ENCODE results near the gene FAM83D. TPM values are rescaled to one million over a fixed set of nuclear protein-coding genes. Genes with fewer than 3 reads are reported as not detected.

FAM83D gene, protein sequence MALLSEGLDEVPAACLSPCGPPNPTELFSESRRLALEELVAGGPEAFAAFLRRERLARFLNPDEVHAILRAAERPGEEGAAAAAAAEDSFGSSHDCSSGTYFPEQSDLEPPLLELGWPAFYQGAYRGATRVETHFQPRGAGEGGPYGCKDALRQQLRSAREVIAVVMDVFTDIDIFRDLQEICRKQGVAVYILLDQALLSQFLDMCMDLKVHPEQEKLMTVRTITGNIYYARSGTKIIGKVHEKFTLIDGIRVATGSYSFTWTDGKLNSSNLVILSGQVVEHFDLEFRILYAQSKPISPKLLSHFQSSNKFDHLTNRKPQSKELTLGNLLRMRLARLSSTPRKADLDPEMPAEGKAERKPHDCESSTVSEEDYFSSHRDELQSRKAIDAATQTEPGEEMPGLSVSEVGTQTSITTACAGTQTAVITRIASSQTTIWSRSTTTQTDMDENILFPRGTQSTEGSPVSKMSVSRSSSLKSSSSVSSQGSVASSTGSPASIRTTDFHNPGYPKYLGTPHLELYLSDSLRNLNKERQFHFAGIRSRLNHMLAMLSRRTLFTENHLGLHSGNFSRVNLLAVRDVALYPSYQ
- total RNA-seq, result 7.4 and 17.7 TPM in 2 replicates

GRCh38 chr20:38926142-38926933, at the start of gene FAM83D:
FAM83D (plus strand) TSS chr20:38926417; CDS start chr20:38926443, 26 bp downstream.
- no peak for TF ChIP-seq CTCF (IDR thresholded peaks at IDR 0.05; ENCODE audit: insufficient read depth, low read depth, low read length)
- peak within 1 kb of the TSS; percentile 88 for H3K4me3 ChIP-seq (ENCODE audit: low read depth, low read length)
- peak; percentile 99 for DNase-seq (ENCODE audit: low read depth)

GRCh38 chr20:38877483-38877882, 48.7 kb upstream of the FAM83D start:
- no peak for DNase-seq (ENCODE audit: low read depth)
- no peak for TF ChIP-seq CTCF (IDR thresholded peaks at IDR 0.05; ENCODE audit: insufficient read depth, low read depth, low read length)

DNA sequence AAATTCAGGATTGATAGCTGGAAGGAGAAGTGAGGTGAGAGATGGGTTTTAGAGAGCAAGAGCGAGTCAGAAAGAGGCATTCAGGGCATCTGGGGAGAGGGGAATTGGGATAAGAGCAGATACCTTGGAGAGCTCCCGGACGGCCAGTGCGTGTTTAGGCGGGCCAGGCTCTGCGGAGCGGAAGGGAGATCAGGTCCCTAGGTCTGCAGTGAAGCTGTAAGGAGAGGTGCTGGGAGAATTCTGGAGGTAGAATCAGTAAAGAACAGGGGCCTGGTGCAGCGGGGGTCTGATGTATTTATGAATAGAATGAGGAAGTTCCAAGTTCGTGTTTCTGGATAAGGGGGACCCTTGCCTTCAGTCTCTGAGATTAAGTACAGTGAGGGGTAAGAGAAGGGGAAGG, 47.4 kb upstream of the FAM83D start:
- peak; percentile 28 for DNase-seq (ENCODE audit: low read depth)
- H3K4me3 ChIP-seq (ENCODE audit: low read depth, low read length), result no peak overlapping the region
- TF ChIP-seq CTCF (IDR thresholded peaks at IDR 0.05; ENCODE audit: insufficient read depth, low read depth, low read length), result no peak

More at GRCh38 chr20:38877483-38877882, 48.7 kb upstream of the FAM83D start:
- H3K4me3 ChIP-seq (ENCODE audit: low read depth, low read length), result no peak overlapping the region

DNA sequence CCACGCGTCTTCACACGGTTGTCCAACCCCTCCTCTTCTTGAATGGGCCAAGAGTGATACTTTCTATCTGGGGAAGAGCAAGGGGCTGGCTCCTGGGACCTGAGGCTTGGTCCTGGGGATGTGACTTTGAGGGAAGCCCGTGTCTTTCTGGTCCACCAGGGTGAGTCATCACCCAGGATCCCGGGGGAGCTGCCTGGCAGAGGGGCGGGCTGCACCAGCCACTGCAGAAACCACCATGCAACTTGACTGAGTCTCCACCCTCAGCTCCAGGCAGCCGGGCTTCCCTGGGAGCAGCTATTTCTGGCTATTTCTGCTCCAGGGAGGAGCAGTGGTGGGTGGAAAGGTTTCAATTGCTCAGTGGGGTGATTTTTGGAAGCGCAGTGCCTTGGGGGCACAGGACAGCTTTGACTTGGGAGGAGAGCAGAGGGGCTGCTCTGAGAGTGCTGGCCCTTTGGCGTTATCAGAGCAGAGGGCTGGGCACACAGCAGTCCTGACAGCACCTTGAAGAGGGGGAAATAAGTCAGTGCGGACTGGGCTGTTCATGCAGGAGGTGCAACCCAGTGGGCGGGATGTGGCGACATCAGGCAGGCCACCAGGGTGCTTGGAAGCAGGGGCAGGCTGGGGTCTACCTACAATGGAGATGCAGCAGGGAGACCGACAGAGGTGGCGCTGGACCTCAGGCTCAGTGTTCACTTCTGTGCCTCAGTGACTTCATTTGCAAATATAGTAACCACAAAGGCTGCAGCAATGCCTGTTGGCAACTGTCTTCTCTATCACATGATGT, 45.1 kb upstream of the FAM83D start:
- no peak for DNase-seq (ENCODE audit: low read depth)

DNA sequence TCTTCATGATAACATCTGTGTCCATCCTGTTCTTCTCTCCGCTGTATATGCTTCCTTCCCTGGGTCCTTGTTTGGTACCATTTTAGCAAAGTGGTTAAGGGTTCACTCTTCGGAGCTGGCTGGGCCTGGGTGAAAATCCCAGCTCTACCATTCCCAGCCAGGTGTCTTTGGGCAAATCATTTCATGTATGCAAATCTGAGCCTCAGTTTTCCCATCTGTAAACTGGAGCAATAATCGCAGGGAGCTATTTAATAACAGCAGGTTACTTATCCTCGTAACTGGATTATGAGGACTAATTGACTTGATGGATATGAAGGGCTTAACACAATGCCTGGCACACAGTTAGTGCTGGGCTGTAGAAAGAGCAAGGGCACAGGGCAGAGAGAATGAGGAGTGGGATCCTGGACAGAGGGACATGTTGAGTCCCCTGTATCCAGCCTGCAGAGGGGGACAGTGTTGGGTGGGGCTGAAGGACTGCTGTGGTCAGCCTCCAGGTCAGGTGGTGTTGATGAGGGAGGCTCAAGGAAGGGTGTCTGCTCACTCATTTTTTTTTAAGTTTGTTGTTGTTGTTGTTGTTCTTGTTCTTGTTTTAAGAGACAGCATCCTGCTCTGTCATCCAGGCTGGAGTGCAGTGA, 44.3 kb upstream of the FAM83D start:
- no peak overlapping the region for H3K4me3 ChIP-seq (ENCODE audit: low read depth, low read length)
- TF ChIP-seq CTCF (IDR thresholded peaks at IDR 0.05; ENCODE audit: insufficient read depth, low read depth, low read length), result no peak
- no peak for DNase-seq (ENCODE audit: low read depth)

More for the DNA sequence above, 45.1 kb upstream of the FAM83D start:
- no peak for TF ChIP-seq CTCF (IDR thresholded peaks at IDR 0.05; ENCODE audit: insufficient read depth, low read depth, low read length)
- H3K4me3 ChIP-seq (ENCODE audit: low read depth, low read length), result no peak overlapping the region

- TF ChIP-seq CTCF (IDR thresholded peaks at IDR 0.05; ENCODE audit: insufficient read depth, low read depth, low read length), result no peak
- no peak for DNase-seq (ENCODE audit: low read depth)
- H3K4me3 ChIP-seq (ENCODE audit: low read depth, low read length), result no peak overlapping the region
These were observed 43.6 kb upstream of the FAM83D start for GRCh38 chr20:38882600-38882999.

Measured in fibroblast of villous mesenchyme (primary cell).